Umbilical cord (tissue), 2 donors: Measurements from ENCODE around the gene C16orf89. TPM values are rescaled to one million over a fixed set of nuclear protein-coding genes. Genes with fewer than 3 reads are reported as not detected.

Experiments used
- DNase-seq: peaks from one replicate; pipeline ENCODE4 v3.0.0-alpha.2; 2015; ENCODE audit warnings: low spot score
- total RNA-seq: library from RNA; depleted of rRNA; stranded (reverse); fragments of >200 nt; gene quantifications from one replicate; pipeline ENCODE4 v1.2.3, GENCODE V29; 2014; ENCODE audit warnings: low replicate concordance; ENCODE audit not compliant: insufficient read depth

The C16orf89 gene
- total RNA-seq, 1 donor from 2014 or later = not detected

DNA sequence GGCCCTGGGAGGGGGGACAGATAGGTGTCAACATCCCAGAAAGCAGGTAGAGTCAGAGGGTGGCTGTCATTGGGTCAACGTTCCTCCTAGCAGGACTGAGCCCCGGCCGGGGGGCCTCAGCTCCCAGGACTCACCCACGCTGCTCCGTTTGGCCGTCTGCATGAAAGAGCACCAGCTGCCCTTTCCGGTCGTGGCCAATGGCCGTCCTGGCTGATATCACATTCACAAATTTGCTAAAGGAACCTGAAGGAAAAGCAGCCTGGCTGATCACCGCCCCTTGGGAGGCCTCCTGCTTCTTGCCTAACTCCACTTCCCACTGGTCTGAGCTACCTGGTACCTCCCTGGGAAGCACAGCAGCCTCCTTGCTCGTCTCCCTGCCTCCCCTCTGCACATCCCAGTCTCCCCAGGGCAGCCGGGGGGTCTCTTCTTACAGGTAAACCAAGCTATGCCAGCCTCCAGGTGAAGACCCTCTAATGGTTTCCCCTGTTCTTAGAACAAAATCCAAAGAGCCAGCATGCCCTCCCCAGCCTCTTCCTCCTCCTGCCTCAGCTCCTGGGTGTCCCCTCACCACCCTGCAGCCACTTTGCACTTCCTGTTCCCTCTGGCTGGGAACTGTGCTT is 35.4 kb downstream of the C16orf89 start:
- no peak for DNase-seq

DNA sequence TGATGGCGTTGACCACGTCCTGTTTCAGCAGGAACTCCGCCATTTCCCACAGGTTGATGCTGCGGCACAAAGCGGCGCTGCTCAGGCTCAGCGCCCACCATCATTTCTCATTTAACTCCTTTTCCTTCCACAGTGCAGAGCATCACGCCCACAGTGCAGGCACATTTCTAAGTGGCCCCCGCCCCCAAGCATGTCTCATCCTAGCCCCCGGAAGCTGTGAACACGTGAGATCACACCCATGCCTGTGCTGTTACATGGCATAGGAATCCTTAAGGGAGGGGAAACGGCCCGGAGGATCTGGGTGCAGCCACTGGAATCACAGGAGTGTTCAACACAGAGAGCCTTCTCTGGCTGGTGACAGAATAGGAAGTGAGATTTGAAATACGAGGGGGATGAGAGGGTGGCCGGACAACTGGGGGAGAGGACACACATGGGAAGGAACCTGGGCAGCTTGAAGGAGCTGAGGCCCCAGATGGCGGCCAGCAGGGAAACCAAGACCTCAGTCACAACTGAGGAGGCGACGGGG is 36.7 kb downstream of the C16orf89 start:
- DNase-seq = no peak

GRCh38 chr16:5027575-5028235 is 38.1 kb downstream of the C16orf89 start:
- no peak for DNase-seq

DNA sequence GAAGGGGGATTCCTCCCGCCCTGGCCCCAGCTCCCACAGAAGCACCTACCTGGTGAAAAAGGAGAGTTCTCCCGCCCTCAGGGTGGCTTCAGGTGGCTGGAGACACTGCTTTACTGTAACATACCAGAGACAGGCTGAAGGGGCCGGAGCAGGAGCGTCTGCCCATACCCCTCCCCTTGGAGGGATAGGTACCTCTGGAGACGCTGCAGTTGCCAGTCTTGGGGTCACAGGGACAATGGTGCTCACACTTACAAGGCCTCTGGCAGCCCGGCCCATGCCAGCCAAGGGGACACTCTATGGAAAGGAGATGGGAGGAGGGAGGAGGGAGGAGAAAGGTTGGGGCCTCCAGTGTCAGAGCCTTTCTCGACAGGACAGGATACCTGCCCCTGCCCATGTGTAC is 38.7 kb downstream of the C16orf89 start:
- DNase-seq = no peak

- DNase-seq = no peak
Observed at GRCh38 chr16:5026664-5027063, 39.1 kb downstream of the C16orf89 start.

- no peak for DNase-seq
Observed at GRCh38 chr16:5025171-5025632, 40.6 kb downstream of the C16orf89 start.

DNA sequence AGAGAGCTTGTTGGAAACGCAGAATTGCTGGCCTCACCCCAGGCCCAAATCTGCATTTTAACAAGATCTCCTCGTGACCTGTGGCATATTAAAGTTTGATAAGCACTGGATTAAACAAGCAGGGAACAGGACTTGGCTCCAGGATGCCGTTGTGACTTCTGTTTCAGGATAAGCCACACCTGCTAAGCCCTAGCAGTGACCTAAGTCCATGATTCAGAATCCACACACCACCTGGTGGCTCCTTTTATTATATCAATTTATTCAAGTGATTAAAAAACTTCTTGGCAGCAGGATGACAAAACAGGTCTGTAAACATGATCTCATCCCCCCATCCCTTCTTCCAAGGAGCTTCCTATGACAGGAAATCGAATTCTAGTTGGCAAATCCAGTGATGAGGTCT is 41.1 kb downstream of the C16orf89 start:
- no peak for DNase-seq

- no peak for DNase-seq
Observed at GRCh38 chr16:5022521-5022920, 43.2 kb downstream of the C16orf89 start.

DNA sequence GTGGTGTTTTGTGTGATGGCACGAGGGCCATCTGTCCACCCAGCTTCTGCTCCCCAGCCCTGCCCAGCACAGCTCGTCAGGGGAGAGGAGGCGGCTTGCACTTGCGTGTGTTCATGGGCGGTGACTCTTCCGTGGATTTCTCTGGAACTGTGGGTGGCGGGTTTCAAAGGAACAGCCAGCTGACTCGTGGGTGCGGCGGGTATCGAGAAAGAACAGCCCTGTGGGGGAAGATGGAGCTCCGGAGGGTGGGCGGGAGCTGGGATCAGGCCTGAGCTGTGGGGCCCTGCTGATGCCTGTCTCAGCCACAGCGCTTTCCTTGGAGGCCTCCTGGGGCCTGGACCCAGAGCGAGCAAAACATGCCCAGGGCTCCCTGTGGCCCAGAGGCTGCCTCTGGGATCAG is 45.2 kb downstream of the C16orf89 start:
- DNase-seq = no peak

- DNase-seq = no peak
Observed at GRCh38 chr16:5019775-5020174, 46.0 kb downstream of the C16orf89 start.

GRCh38 chr16:5018793-5019192 is 47.0 kb downstream of the C16orf89 start:
- no peak for DNase-seq

- no peak for DNase-seq
Observed at GRCh38 chr16:5017678-5017969, 48.1 kb downstream of the C16orf89 start.

GRCh38 chr16:5016967-5017677 is 48.6 kb downstream of the C16orf89 start:
- no peak for DNase-seq

DNA sequence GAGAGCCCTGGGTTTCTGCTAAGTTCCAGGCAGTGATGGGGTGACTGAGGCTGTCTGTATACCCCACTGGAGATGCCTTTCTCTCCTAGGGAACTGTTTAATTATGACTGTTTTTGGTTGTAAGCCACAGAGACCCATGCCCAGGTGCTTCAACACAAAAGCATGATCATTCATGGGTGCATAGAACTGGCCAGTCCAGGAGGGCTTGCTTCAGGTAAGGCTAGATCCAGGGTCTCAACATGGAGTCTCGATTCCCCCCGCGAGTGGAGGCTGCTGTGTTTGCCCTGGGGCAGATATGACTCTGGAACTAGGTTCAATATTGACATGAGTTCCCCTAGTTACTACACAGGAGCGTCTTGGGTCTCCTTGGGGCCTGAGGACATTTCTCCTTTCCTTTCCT is 49.9 kb downstream of the C16orf89 start:
- DNase-seq = no peak

DNA sequence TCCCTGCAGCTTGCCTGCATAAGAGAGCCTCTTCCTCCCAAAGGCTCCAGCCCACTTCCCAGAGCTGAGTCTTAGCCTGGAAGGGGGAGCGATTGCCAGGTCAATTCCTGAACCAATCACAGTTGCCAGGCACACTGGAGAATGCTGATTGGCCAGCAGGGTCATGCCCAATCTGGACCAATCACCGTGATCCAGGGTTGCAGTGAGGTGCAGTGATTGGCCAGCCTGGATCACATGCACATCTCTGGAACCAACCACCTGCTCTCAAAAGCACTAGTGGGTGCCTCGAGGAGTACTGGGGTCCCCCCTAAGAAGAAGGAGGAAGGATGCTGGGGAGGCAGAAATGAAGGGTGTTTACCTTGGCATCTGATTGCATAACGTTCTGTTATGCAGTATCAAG is 50.4 kb downstream of the C16orf89 start:
- DNase-seq = no peak

DNA sequence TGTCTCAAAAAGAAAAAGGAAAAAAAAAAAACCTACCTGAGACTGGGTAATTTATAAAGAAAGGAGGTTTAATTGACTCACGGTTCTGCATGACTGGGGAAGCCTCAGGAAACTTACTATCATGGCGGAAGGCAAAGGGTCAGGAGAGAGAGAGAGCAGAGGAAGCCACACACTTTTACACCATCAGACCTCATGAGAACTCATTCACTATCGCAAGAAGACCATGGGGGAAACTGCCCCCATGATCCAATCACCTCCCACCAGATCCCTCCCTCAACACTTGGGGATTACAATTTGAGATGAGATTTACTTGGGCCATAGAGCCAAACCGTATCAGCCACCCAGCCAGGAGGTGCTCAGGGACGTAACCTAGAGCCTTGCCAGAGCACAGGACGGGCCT is 52.9 kb downstream of the C16orf89 start:
- no peak for DNase-seq

- no peak for DNase-seq
Observed at GRCh38 chr16:5011637-5012036, 54.1 kb downstream of the C16orf89 start.

DNA sequence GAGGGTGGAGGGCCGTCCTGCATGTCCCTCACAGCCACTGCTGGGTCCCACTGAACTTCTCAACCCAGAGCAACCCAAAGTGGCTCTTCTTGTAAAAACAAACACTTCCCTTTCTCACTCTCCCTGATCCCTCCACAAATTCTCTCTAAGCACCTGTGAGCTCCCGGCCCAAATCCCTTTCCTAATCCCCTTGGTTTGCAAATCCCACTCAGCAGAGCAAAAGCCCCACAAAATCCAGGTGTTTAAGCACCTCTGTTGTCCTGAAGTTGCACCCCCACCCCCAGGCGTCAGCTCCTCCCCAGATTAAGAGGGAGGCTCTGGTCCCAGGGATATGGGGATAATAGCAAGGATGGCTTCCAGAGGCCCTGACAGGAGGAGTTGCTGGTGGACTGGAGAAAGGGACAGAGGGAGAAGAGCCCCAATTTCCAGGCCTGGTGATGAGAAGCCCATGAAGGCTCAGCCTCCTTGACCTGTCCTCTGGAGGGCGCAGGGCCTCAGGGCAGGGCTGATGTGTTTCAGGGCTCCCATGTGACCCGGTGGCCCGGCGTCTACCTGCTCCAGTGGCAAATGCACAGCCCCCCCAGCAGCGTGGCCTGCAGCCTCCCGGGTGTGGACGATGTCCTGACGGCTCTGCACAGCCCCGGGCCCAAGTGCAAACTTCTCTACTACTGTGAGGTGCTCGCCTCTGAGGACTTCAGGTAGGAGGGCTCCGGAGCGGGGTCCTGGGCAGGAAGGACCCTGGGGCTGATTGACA is 55.0 kb downstream of the C16orf89 start:
- no peak for DNase-seq

DNA sequence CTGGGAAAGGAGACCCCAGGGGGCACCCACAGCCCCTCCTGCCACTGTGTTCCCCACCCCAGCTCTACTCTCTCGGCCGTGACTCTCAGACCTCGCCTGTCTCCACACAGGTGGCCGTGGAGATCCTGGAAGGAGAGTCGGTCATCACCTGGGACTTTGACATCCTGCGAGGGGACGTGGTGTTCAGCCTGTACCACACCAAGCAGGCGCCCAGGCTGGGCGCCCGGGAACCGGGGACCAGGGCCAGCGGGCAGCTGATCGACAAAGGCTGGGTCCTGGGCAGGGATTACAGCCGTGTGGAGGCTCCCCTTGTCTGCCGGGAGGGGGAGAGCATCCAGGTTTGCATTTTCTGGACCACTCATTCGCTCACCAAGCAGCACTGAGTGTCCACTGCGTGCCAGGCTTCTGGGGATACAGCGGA is 57.4 kb downstream of the C16orf89 start:
- DNase-seq = no peak

GRCh38 chr16:5007256-5007655 is 58.5 kb downstream of the C16orf89 start:
- no peak for DNase-seq

DNA sequence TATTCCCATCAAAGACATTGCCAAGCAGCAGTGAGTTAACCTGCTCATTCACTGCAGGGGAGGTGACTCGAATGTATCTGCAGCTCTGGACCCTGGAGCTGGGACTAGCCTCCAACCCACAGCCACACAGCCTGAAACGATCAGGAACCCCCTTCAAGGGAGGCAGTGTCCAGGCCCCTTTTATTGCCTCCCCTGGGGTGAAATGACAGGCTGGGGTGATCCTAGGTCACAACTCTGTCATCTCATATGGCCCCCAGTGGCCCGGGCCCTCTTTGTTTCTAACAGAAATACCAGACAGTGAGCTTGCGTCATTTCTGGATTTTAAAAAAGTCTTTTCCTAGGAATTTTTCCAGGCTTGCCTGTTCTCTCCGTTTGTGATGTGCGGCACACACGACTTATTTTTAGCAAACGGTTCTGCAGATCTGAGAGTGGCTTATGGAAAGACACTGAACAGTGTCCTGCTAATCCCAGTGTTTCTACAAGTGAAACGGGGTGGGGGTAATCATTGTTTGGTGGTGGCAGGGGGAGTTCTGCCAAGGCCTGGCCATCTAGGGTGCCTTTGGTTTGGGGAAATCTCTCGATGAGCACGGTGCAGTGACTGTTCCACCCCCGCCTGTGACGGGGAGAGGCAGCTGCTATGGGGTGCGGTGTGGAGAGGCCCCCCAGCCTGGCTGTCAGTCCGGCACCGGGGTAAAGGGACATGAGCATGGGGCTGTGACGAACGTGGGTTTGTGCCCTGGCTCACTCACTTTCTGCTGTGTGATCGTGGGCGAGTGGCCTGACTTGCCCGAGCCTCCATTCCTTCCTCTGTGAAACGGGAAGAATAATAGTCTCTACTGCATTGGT is 59.2 kb downstream of the C16orf89 start:
- DNase-seq = peak; percentile 80
